Skeletal muscle tissue (tissue), 4 donors: ENCODE measurements around the gene STAC3. TPM values are rescaled to one million over a fixed set of nuclear protein-coding genes. Genes with fewer than 3 reads are reported as not detected.

Experiments used
- H3K27ac ChIP-seq: one replicate; pipeline ENCODE4 v1.7.0; 2013; ENCODE audit warnings: mild to moderate bottlenecking, low read depth, low read length, inconsistent platforms
- H3K27me3 ChIP-seq, 3 donors: one replicate each; pipeline ENCODE4 v1.7.0; 2013; ENCODE audit warnings: low read length in 3 of 3; ENCODE audit not compliant: control insufficient read depth in 3 of 3, insufficient read depth in 3 of 3
- H3K36me3 ChIP-seq, 3 donors: one replicate each; pipeline ENCODE4 v1.7.0; 2013; ENCODE audit warnings: low read length in 3 of 3; ENCODE audit not compliant: control insufficient read depth in 3 of 3, insufficient read depth in 3 of 3
- H3K4me1 ChIP-seq, 3 donors: one replicate each; pipeline ENCODE4 v1.7.0; 2013; ENCODE audit warnings: low read length in 3 of 3, mild to moderate bottlenecking in 3 of 3; ENCODE audit not compliant: control insufficient read depth in 3 of 3, insufficient read depth in 3 of 3
- H3K4me3 ChIP-seq, 3 donors: one replicate each; pipeline ENCODE4 v1.7.0; 2013; ENCODE audit warnings: low read length in 3 of 3
- H3K9ac ChIP-seq, 3 donors: one replicate each; pipeline ENCODE4 v1.7.0; 2013; ENCODE audit warnings: low read length in 3 of 3, mild to moderate bottlenecking in 3 of 3, moderate library complexity in 2 of 3, low read depth in 1 of 3
- H3K9me3 ChIP-seq, 3 donors: one replicate each; pipeline ENCODE4 v1.7.0; 2013; ENCODE audit warnings: low read length in 3 of 3; ENCODE audit not compliant: control insufficient read depth in 3 of 3
- total RNA-seq: library from RNA; depleted of rRNA; stranded (reverse); fragments of >200 nt; gene quantifications from one replicate; pipeline ENCODE4 v1.2.3, GENCODE V29; 2014
- donor health status: Osteomylitis.

The STAC3 gene
- total RNA-seq, 1 donor from 2014 or later = 166 TPM

GRCh38 chr12:57204454-57204853, 46.5 kb downstream of the STAC3 start:
- Histone ChIP-seq H3K9me3 (no peaks in the 10 kb centered on the region), H3K27me3 (peaks cover 0 to 16% (median 0%) of the 10 kb centered on the region in 3 donors), H3K27ac (no peak overlapping the region), H3K4me1 (peaks cover 0 to 2% (median 2%) of the 10 kb centered on the region in 3 donors), H3K9ac (no peak overlapping the region), H3K36me3 (peaks cover 27 to 50% (median 30%) of the 10 kb centered on the region in 3 donors), H3K4me3 (no peak overlapping the region)

- Histone ChIP-seq H3K9ac (no peak overlapping the region), H3K4me1 (peaks cover 0 to 2% (median 2%) of the 10 kb centered on the region in 3 donors), H3K4me3 (no peak overlapping the region), H3K27me3 (peaks cover 0 to 16% (median 0%) of the 10 kb centered on the region in 3 donors), H3K9me3 (no peaks in the 10 kb centered on the region), H3K36me3 (peaks cover 26 to 50% (median 30%) of the 10 kb centered on the region in 3 donors), H3K27ac (no peak overlapping the region)
These were observed 47.2 kb downstream of the STAC3 start for GRCh38 chr12:57203791-57204190.

DNA sequence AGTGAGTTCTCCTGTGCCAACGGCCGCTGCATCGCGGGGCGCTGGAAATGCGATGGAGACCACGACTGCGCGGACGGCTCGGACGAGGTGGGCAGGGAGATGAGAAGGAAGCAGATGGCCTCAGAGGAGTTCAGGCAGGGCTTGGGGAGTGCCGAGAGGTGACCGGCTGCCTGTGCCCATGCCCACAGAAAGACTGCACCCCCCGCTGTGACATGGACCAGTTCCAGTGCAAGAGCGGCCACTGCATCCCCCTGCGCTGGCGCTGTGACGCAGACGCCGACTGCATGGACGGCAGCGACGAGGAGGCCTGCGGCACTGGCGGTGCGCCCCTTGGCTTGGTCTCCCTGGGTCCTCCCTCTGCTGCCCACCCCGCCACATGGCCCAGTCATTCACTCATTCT, 47.8 kb downstream of the STAC3 start:
- H3K9ac ChIP-seq = no peak overlapping the region
- H3K27me3 ChIP-seq = peaks cover 0 to 16% (median 0%) of the 10 kb centered on the region in 3 donors
- no peak overlapping the region for H3K4me3 ChIP-seq
- no peaks in the 10 kb centered on the region for H3K9me3 ChIP-seq
- peaks cover 27 to 56% (median 36%) of the 10 kb centered on the region in 3 donors for H3K36me3 ChIP-seq
- H3K4me1 ChIP-seq = peaks cover 0 to 2% (median 0%) of the 10 kb centered on the region in 3 donors
- no peak overlapping the region for H3K27ac ChIP-seq

DNA sequence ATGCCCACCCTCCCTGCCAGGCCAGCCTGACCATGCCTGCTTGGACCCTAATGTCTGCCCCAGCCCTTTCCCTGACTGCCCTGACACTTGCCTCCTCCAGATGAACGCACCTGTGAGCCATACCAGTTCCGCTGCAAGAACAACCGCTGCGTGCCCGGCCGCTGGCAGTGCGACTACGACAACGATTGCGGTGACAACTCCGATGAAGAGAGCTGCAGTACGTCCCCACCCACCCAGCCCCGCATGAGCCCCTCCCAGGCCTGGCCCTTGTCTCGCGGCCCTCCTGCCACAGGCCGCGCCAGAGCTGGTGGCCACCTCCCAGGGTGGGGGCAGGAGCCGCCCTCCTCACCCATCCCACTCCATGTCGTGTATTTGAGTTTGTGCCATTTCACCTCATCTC, 48.7 kb downstream of the STAC3 start:
- peaks cover 0 to 2% (median 0%) of the 10 kb centered on the region in 3 donors for H3K4me1 ChIP-seq
- no peaks in the 10 kb centered on the region for H3K9me3 ChIP-seq
- H3K9ac ChIP-seq = no peak overlapping the region
- H3K4me3 ChIP-seq = no peak overlapping the region
- peaks cover 35 to 57% (median 40%) of the 10 kb centered on the region in 3 donors for H3K36me3 ChIP-seq
- no peak overlapping the region for H3K27ac ChIP-seq
- peaks cover 0 to 19% (median 2%) of the 10 kb centered on the region in 3 donors for H3K27me3 ChIP-seq

DNA sequence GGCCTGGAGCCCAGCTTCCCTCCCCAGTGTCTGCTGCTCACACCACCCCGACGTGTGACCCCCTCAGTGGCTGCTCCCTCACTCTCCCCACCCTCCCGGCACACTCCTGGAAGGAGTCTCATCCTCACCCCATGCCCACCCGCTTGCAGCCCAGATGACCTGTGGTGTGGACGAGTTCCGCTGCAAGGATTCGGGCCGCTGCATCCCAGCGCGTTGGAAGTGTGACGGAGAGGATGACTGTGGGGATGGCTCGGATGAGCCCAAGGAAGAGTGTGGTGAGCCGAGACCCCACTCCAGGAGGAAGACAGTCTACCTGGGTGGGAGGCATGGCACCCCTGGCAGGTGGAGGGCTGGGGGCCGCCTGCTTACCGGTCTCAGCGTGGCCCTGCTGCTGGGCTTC, 49.4 kb downstream of the STAC3 start:
- Histone ChIP-seq H3K4me1 (peaks cover 0 to 2% (median 0%) of the 10 kb centered on the region in 3 donors), H3K36me3 (peaks cover 40 to 64% (median 42%) of the 10 kb centered on the region in 3 donors), H3K27me3 (peaks cover 0 to 19% (median 3%) of the 10 kb centered on the region in 3 donors), H3K9me3 (no peaks in the 10 kb centered on the region), H3K9ac (no peak overlapping the region), H3K27ac (no peak overlapping the region), H3K4me3 (no peak overlapping the region)

- no peak overlapping the region for H3K4me3 ChIP-seq
- peaks cover 0 to 19% (median 3%) of the 10 kb centered on the region in 3 donors for H3K27me3 ChIP-seq
- H3K9me3 ChIP-seq = no peaks in the 10 kb centered on the region
- H3K9ac ChIP-seq = no peak overlapping the region
- H3K4me1 ChIP-seq = peaks cover 0 to 2% (median 0%) of the 10 kb centered on the region in 3 donors
- H3K27ac ChIP-seq = no peak overlapping the region
- peaks cover 37 to 61% (median 42%) of the 10 kb centered on the region in 3 donors for H3K36me3 ChIP-seq
These were observed 49.8 kb downstream of the STAC3 start for GRCh38 chr12:57201219-57201618.

- Histone ChIP-seq H3K9ac (no peak overlapping the region), H3K9me3 (no peaks in the 10 kb centered on the region), H3K27ac (no peak overlapping the region), H3K36me3 (peaks cover 30 to 62% (median 40%) of the 10 kb centered on the region in 3 donors), H3K27me3 (peaks cover 0 to 19% (median 3%) of the 10 kb centered on the region in 3 donors), H3K4me1 (peaks cover 0 to 2% (median 0%) of the 10 kb centered on the region in 3 donors), H3K4me3 (no peak overlapping the region)
These were observed 50.5 kb downstream of the STAC3 start for GRCh38 chr12:57200497-57200896.

- H3K4me3 ChIP-seq = no peak overlapping the region
- no peaks in the 10 kb centered on the region for H3K9me3 ChIP-seq
- peaks cover 32 to 67% (median 47%) of the 10 kb centered on the region in 3 donors for H3K36me3 ChIP-seq
- peaks cover 0 to 2% (median 0%) of the 10 kb centered on the region in 3 donors for H3K4me1 ChIP-seq
- H3K9ac ChIP-seq = no peak overlapping the region
- H3K27ac ChIP-seq = no peak overlapping the region
- peaks cover 0 to 19% (median 3%) of the 10 kb centered on the region in 3 donors for H3K27me3 ChIP-seq
These were observed 51.8 kb downstream of the STAC3 start for GRCh38 chr12:57199191-57199590.

DNA sequence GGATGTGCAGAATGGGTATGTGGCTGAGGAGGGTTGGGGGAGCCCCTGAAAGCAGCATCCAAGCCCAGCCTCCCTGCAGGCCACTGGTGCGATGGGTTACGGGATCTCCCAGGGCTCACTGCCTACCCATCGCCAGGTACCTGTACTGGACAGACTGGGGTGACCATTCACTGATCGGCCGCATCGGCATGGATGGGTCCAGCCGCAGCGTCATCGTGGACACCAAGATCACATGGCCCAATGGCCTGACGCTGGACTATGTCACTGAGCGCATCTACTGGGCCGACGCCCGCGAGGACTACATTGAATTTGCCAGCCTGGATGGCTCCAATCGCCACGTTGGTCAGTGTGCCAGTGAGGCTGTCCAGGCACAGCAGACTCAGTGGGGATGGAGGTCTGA, 52.7 kb downstream of the STAC3 start:
- peaks cover 0 to 2% (median 0%) of the 10 kb centered on the region in 3 donors for H3K4me1 ChIP-seq
- H3K27me3 ChIP-seq = peaks cover 0 to 19% (median 3%) of the 10 kb centered on the region in 3 donors
- peaks cover 37 to 72% (median 49%) of the 10 kb centered on the region in 3 donors for H3K36me3 ChIP-seq
- H3K27ac ChIP-seq = no peak overlapping the region
- H3K4me3 ChIP-seq = no peak overlapping the region
- no peaks in the 10 kb centered on the region for H3K9me3 ChIP-seq
- no peak overlapping the region for H3K9ac ChIP-seq

- peaks cover 0 to 10% (median 3%) of the 10 kb centered on the region in 3 donors for H3K27me3 ChIP-seq
- no peak overlapping the region for H3K9ac ChIP-seq
- no peaks in the 10 kb centered on the region for H3K9me3 ChIP-seq
- H3K4me3 ChIP-seq = no peak overlapping the region
- no peaks in the 10 kb centered on the region for H3K4me1 ChIP-seq
- H3K36me3 ChIP-seq = peaks cover 41 to 73% (median 52%) of the 10 kb centered on the region in 3 donors
- H3K27ac ChIP-seq = no peak overlapping the region
These were observed 54.0 kb downstream of the STAC3 start for GRCh38 chr12:57196956-57197355.
